A549 (cell line): ENCODE results near the gene GSG1L. TPM values are rescaled to one million over a fixed set of nuclear protein-coding genes. Genes with fewer than 3 reads are reported as not detected.

Source experiments
- ATAC-seq, 2 experiments: fragments of 200-7000 bp in 1 of 2; fragments of >200 bp in 1 of 2; cut with Nextera tagmentation in 1 of 2; cut with Tn5 transposase in 1 of 2; 3 replicates each; pipeline versions ENCODE4 v1.8.0 to v1.9.1; 2018 to 2020; ENCODE audit warnings: mild to moderate bottlenecking in 1 of 2, moderate library complexity in 1 of 2
- CTCF ChIA-PET: fragments of 300-600 bp; sonication (Branson Sonifier 250); formaldehyde crosslinking; extraction: SDS; loops from one replicate; lab custom pipeline; 2021; ENCODE audit warnings: antibody characterized with exemption, inconsistent platforms; lab: Yijun Ruan, JAX
- POLR2A ChIA-PET: fragments of 350-600 bp; formaldehyde crosslinking; extraction: SDS; loops from one replicate; lab custom pipeline; 2021; ENCODE audit warnings: antibody characterized with exemption, inconsistent platforms; lab: Yijun Ruan, JAX
- DNase-seq, 2 experiments: peaks; one replicate each; pipeline versions ENCODE4 v3.0.0 to v3.0.0-alpha.2; 2011 to 2016; ENCODE audit warnings: low read depth in 1 of 2, low spot score in 1 of 2
- FAIRE-seq: peaks from 2 replicates; lab custom pipeline; 2011; peaks lifted over from hg19 to GRCh38; lab: Jason Lieb, UNC
- H3K27ac ChIP-seq, 2 experiments: fragments of >200 bp; sonication (Bioruptor Twin); formaldehyde crosslinking; 3 replicates each; pipeline ENCODE4 v1.5.1; 2016 to 2017
- H3K4me1 ChIP-seq: fragments of >200 bp; sonication (Bioruptor Twin); formaldehyde crosslinking; 3 replicates; pipeline ENCODE4 v1.6.1; 2016
- H3K4me2 ChIP-seq: fragments of >200 bp; sonication (Bioruptor Twin); formaldehyde crosslinking; 3 replicates; pipeline ENCODE4 v1.6.1; 2016
- H3K4me3 ChIP-seq: fragments of >200 bp; sonication (Bioruptor Twin); formaldehyde crosslinking; 3 replicates; pipeline ENCODE4 v1.5.1; 2016
- H3K9me3 ChIP-seq: fragments of >200 bp; sonication (Bioruptor Twin); formaldehyde crosslinking; 3 replicates; pipeline ENCODE4 v1.6.1; 2016
- CHD2 ChIP-seq: fragments of 150-350 bp; IDR thresholded peaks from 2 replicates; pipeline ENCODE4 v1.6.1; 2014; ENCODE audit warnings: low read length; ENCODE audit not compliant: partially characterized antibody
- CTCF ChIP-seq: fragments of >200 bp; sonication (Bioruptor Twin); formaldehyde crosslinking; IDR thresholded peaks from 3 replicates; pipeline ENCODE4 v1.5.1; 2016
- E2F6 ChIP-seq: IDR thresholded peaks from 2 replicates; pipeline ENCODE4 v1.6.1; 2012; ENCODE audit warnings: low read depth, borderline replicate concordance
- EHF ChIP-seq: fragments of 250-450 bp; sonication (Bioruptor Pico); IDR thresholded peaks from 2 replicates; pipeline ENCODE4 v1.5.0; 2020; ENCODE audit warnings: mild to moderate bottlenecking
- ESRRA ChIP-seq: fragments of 150-350 bp; IDR thresholded peaks from 2 replicates; pipeline ENCODE4 v1.6.1; 2014; ENCODE audit warnings: mild to moderate bottlenecking, low read length, borderline replicate concordance
- HDAC2 ChIP-seq: fragments of 200-600 bp; sonication (generic); IDR thresholded peaks from 2 replicates; pipeline ENCODE4 v1.6.1; 2016
- HMGXB4 ChIP-seq: fragments of 250-450 bp; sonication (Bioruptor Pico); IDR thresholded peaks from 2 replicates; pipeline ENCODE4 v1.5.0; 2021; ENCODE audit warnings: mild to moderate bottlenecking, moderate library complexity, borderline replicate concordance
- HOXB5 ChIP-seq: fragments of 250-450 bp; sonication (Bioruptor Pico); IDR thresholded peaks from 2 replicates; pipeline ENCODE4 v1.5.0; 2020; ENCODE audit warnings: mild to moderate bottlenecking, moderate library complexity
- KDM1A ChIP-seq: fragments of 200-600 bp; sonication (generic); IDR thresholded peaks from 2 replicates; pipeline ENCODE4 v1.6.1; 2016; ENCODE audit warnings: low read depth, mild to moderate bottlenecking
- PBX3 ChIP-seq: IDR thresholded peaks from 2 replicates; pipeline ENCODE4 v1.6.1; 2012
- RAD21 ChIP-seq, 2 experiments: fragments of >200 bp in 1 of 2; sonication (Bioruptor Twin) in 1 of 2; formaldehyde crosslinking in 1 of 2; IDR thresholded peaks in 1 of 2; conservative IDR thresholded peaks in 1 of 2; 2 replicates in 1 of 2; 3 replicates in 1 of 2; pipeline ENCODE4 v1.6.1; 2012 to 2018; ENCODE audit warnings: inconsistent platforms in 1 of 2
- RCOR1 ChIP-seq: fragments of 150-350 bp; IDR thresholded peaks from 2 replicates; pipeline ENCODE4 v1.6.1; 2014; ENCODE audit warnings: antibody characterized with exemption, low read length, low read depth
- USF2 ChIP-seq: fragments of 450-650 bp; IDR thresholded peaks from 2 replicates; pipeline ENCODE4 v1.6.1; 2014; ENCODE audit warnings: antibody characterized with exemption
- ZFP36 ChIP-seq: fragments of 450-650 bp; IDR thresholded peaks from 2 replicates; pipeline ENCODE4 v1.6.1; 2014; ENCODE audit warnings: borderline replicate concordance; ENCODE audit not compliant: partially characterized antibody
- WGBS: methylation state at CpG from one replicate; pipeline ENCODE4 v1.1.6; 2017; ENCODE audit errors: missing lambda C conversion rate; 5-methylcytosine and 5-hydroxymethylcytosine counted together
- polyA plus RNA-seq, 4 experiments: library from polyadenylated mRNA; depleted of rRNA in 3 of 4; stranded (reverse); fragments of >200 nt; fragmentation: RNase III in 1 of 4; extraction: RNeasy Plus Mini Kit Qiagen cat#74134 plus additional on column Dnase treatment in 1 of 4; gene quantifications; 2 replicates in 3 of 4; 3 replicates in 1 of 4; pipeline ENCODE4 v1.2.3, GENCODE V29; 2011 to 2017

The GSG1L gene
- polyA plus RNA-seq, 2 of the 4 experiments (the other 2 are of a cell fraction) = not detected

- POLR2A ChIA-PET = no interaction called here
- TF ChIP-seq HMGXB4 (CRISPR knock-in tag) (no peak), HOXB5 (CRISPR knock-in tag) (no peak), RCOR1 (no peak), RAD21 (conservative IDR thresholded peaks at IDR 0.05 in 1 of 2, IDR thresholded peaks at IDR 0.05 in 1 of 2) (no peak), CTCF (no peak), EHF (CRISPR knock-in tag) (no peak)
- TF ChIP-seq, all 56 proteins: peak for 0
- ATAC-seq (no peak), DNase-seq (no peak), FAIRE-seq (no peak)
- CTCF ChIA-PET = no interaction called here
- no peak overlapping the region for H3K27ac ChIP-seq
- 38% methylated on average over 4 of the region's 4 CpGs for WGBS
- no peak overlapping the region for H3K4me2 ChIP-seq
- H3K4me3 ChIP-seq = no peak overlapping the region
- no peaks in the 10 kb centered on the region for H3K9me3 ChIP-seq
- H3K4me1 ChIP-seq = no peaks in the 10 kb centered on the region
These were observed 68.8 kb downstream of the GSG1L start for GRCh38 chr16:27994686-27995085.

GRCh38 chr16:27993587-27993986 lies 69.9 kb downstream of the GSG1L start:
- POLR2A ChIA-PET = no interaction called here
- ATAC-seq = no peak

GRCh38 chr16:27991876-27992275 lies 71.6 kb downstream of the GSG1L start:
- Histone ChIP-seq H3K9me3 (no peaks in the 10 kb centered on the region), H3K4me2 (no peak overlapping the region), H3K4me1 (no peaks in the 10 kb centered on the region), H3K27ac (no peak overlapping the region), H3K4me3 (no peak overlapping the region)
- 58% methylated on average over 9 of the region's 9 CpGs for WGBS
- POLR2A ChIA-PET = no interaction called here
- TF ChIP-seq E2F6 (no peak), PBX3 (no peak), HDAC2 (no peak), KDM1A (no peak)
- no peak for FAIRE-seq
- CTCF ChIA-PET = interaction anchor here (1.0 kb wide), 1 partner anchor 12 kb away, joined by 3 read pairs; no protein-coding TSS in a partner anchor
- ATAC-seq = no peak
- no peak for DNase-seq

More at GRCh38 chr16:27993587-27993986, 69.9 kb downstream of the GSG1L start:
- Histone ChIP-seq H3K4me2 (no peak overlapping the region), H3K9me3 (no peaks in the 10 kb centered on the region), H3K27ac (no peak overlapping the region), H3K4me3 (no peak overlapping the region), H3K4me1 (no peaks in the 10 kb centered on the region)
- TF ChIP-seq CHD2 (no peak), ZFP36 (peak; percentile 91)
- FAIRE-seq = no peak
- CTCF ChIA-PET = no interaction called here
- WGBS = 72% methylated on average over 3 of the region's 3 CpGs
- no peak for DNase-seq

GRCh38 chr16:27985981-27986380 lies 77.5 kb downstream of the GSG1L start:
- no peak overlapping the region for H3K27ac ChIP-seq
- H3K4me1 ChIP-seq = no peaks in the 10 kb centered on the region
- POLR2A ChIA-PET = no interaction called here
- WGBS = 67% methylated on average over 5 of the region's 5 CpGs
- no peak overlapping the region for H3K4me3 ChIP-seq
- TF ChIP-seq USF2 = no peak
- TF ChIP-seq ESRRA = no peak
- TF ChIP-seq, all 56 proteins: peak for 0
- H3K4me2 ChIP-seq = no peak overlapping the region
- ATAC-seq = no peak
- CTCF ChIA-PET = no interaction called here
- no peaks in the 10 kb centered on the region; the same call in 2 of the 3 replicates for H3K9me3 ChIP-seq
- no peak for FAIRE-seq
- DNase-seq = no peak
